PC-3 (cell line): Measurements from ENCODE around the gene RFT1. TPM values are rescaled to one million over a fixed set of nuclear protein-coding genes. Genes with fewer than 3 reads are reported as not detected.

Experiments
- ATAC-seq: fragments of 200-7000 bp; cut with Tn5 transposase; 2 replicates; pipeline ENCODE4 v1.9.1; 2020; ENCODE audit warnings: mild to moderate bottlenecking, moderate library complexity
- BruUV-seq: library from RNA; stranded (reverse); fragments of 400-500 nt; replicated peaks from 2 replicates; lab custom pipeline; 2021; lab: Mats Ljungman, UMichigan
- CTCF ChIA-PET: fragments of 300-600 bp; sonication (Branson Sonifier 250); formaldehyde crosslinking; loops from one replicate; lab custom pipeline; 2022; ENCODE audit warnings: antibody characterized with exemption; lab: Charles Lee
- POLR2A ChIA-PET: fragments of 300-600 bp; sonication (Branson Sonifier 250); formaldehyde crosslinking; loops from one replicate; lab custom pipeline; 2022; ENCODE audit warnings: antibody characterized with exemption; ENCODE audit not compliant: unreplicated experiment; lab: Charles Lee
- DNase-seq: peaks from one replicate; pipeline ENCODE4 v3.0.0-alpha.2; 2015
- H2AFZ ChIP-seq: fragments of 300-600 bp; sonication (generic); 2 replicates; pipeline ENCODE4 v1.6.0; 2016; ENCODE audit warnings: antibody characterized with exemption, low read length
- H3F3A ChIP-seq: fragments of 300-600 bp; sonication (generic); one replicate; pipeline ENCODE4 v1.6.0; 2017; ENCODE audit warnings: antibody characterized with exemption, low read length, control low read depth, mild to moderate bottlenecking; ENCODE audit not compliant: unreplicated experiment
- H3K27ac ChIP-seq: fragments of 300-600 bp; sonication (generic); 2 replicates; pipeline ENCODE4 v1.5.1; 2016; ENCODE audit warnings: mild to moderate bottlenecking, low read length
- H3K27me3 ChIP-seq: fragments of 300-600 bp; sonication (generic); 2 replicates; pipeline ENCODE4 v1.6.1; 2016; ENCODE audit warnings: low read length, mixed read lengths
- H3K36me3 ChIP-seq: fragments of 300-600 bp; sonication (generic); 2 replicates; pipeline ENCODE4 v1.6.1; 2016; ENCODE audit warnings: low read depth, mixed run types, low read length, mixed read lengths
- H3K4me1 ChIP-seq: fragments of 300-600 bp; sonication (generic); 2 replicates; pipeline ENCODE4 v1.5.1; 2016; ENCODE audit warnings: low read length; ENCODE audit not compliant: insufficient read depth
- H3K4me2 ChIP-seq: fragments of 300-600 bp; sonication (generic); 2 replicates; pipeline ENCODE4 v1.6.0; 2016; ENCODE audit warnings: low read length
- H3K4me3 ChIP-seq: fragments of 300-600 bp; sonication (generic); 2 replicates; pipeline ENCODE4 v1.5.1; 2016; ENCODE audit warnings: mild to moderate bottlenecking, low read length, mixed read lengths
- H3K79me2 ChIP-seq: fragments of 300-600 bp; sonication (generic); 2 replicates; pipeline ENCODE4 v1.6.1; 2017; ENCODE audit warnings: low read length, mixed read lengths
- H3K9ac ChIP-seq: fragments of 300-600 bp; sonication (generic); 2 replicates; pipeline ENCODE4 v1.6.0; 2016; ENCODE audit warnings: mild to moderate bottlenecking, low read length
- H3K9me2 ChIP-seq: fragments of 300-600 bp; sonication (generic); replicated peaks from 2 replicates; pipeline ENCODE4 v1.6.1; 2016; ENCODE audit warnings: mixed run types, low read length, mixed read lengths
- H3K9me3 ChIP-seq: fragments of 300-600 bp; sonication (generic); 2 replicates; pipeline ENCODE4 v1.6.1; 2016; ENCODE audit warnings: low read length, mixed read lengths
- H4K20me1 ChIP-seq: fragments of 300-600 bp; sonication (generic); 2 replicates; pipeline ENCODE4 v1.6.1; 2016; ENCODE audit warnings: low read length, mixed read lengths
- EZH2 ChIP-seq: fragments of 300-600 bp; sonication (generic); IDR thresholded peaks from one replicate; pipeline ENCODE4 v1.6.1; 2017; ENCODE audit warnings: antibody characterized with exemption, mild to moderate bottlenecking, low read length; ENCODE audit not compliant: unreplicated experiment
- EZH2phosphoT487 ChIP-seq: fragments of 300-600 bp; sonication (generic); IDR thresholded peaks from 2 replicates; pipeline ENCODE4 v1.6.1; 2018; ENCODE audit warnings: mild to moderate bottlenecking, antibody characterized with exemption, low read length, borderline replicate concordance
- intact Hi-C: fragments of 100-400 bp; cut with micrococcal nuclease; formaldehyde crosslinking; loops from 2 replicates; pipeline ENCODE4 v1.9.0; 2023
- total RNA-seq: library from RNA; depleted of rRNA; stranded (reverse); fragments of >200 nt; gene quantifications from 2 replicates; pipeline ENCODE4 v1.2.3, GENCODE V29; 2014
- TF ChIP-seq, protein P1 (sequence below): fragments of 300-600 bp; sonication (generic); conservative IDR thresholded peaks from 2 replicates; pipeline ENCODE4 v1.5.1; 2017; ENCODE audit warnings: antibody characterized with exemption, low read depth, mild to moderate bottlenecking, low read length

Gene RFT1
- total RNA-seq, 1 experiment from 2014 or later: 24.6 TPM

DNA sequence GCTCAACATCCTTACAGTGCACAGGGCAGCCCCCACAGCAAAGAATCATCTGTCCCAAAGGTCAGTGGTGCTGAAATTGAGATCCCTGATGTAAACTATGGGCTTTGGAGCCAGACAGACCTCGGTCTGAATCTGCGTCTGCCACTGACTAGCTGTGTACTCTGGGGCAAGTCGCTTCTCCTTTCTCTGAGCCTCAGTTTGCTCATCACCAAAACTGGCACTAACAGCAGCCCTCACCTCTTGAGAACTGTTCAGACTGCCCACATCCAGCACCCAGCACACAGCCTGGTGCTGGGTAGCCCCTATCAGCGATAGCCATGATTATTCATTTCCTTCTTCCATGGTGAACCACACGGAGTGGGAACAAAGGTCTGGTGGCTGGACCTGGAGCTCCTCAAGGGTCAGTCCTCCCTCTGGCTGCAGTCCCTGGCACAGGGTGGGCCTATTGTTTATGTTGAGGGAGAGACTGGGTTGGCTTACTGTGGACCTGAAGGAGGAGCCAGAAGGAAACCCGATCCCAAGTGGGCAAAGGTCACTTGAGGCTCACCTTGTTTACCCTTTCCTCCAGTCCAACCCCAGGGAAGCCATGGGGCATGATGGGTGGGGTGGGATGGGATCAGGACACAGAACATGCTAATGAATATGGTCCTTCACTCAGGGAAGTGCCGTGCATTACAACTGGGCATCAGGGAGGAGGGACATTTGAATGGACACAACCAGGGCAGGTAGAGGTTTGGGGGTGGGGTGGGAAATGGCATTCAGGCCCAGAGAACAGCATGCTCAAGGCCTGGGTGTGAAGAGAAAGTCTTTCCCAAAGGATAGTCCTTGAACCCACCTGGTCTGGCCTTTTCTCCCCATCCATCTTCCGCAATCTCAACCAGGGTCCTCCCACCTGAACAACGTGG, 29.2 kb upstream of the RFT1 start:
- peaks cover 30% of the 10 kb centered on the region for H3K79me2 ChIP-seq
- POLR2A ChIA-PET: interaction anchor here (1.1 kb wide), 1 partner anchor 25 kb away, joined by 4 read pairs; no protein-coding TSS in a partner anchor
- intact Hi-C loops: loop anchor here (1.0 to 2.0 kb wide), 3 partner anchors 15 to 29 kb away; partner anchors contain the start of gene RFT1

DNA sequence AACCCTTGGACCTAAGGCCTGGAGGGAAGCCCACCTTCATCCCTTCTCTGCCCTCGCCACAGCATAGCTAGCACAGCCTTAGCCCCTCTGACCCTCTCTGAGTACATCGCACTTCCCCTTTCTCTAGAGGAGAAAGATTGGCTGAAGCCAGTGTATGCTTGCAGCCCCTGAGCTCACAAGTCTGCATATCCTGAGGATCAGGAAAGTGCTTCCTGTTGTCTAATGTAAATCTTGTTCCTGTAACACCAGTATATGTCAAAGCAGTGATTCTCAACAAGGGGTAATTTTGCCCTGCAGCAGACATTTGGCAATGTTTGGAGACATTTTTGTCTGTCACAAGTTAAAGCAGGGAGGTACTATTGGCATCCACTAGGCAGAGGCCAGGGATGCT, 28.5 kb upstream of the RFT1 start:
- ChIA-PET CTCF (no interaction called here), POLR2A (no interaction called here)
- Histone ChIP-seq H3F3A (peaks cover 5% of the 10 kb centered on the region), H3K36me3 (no peaks in the 10 kb centered on the region), H3K79me2 (peaks cover 24% of the 10 kb centered on the region), H3K9me2 (no peaks in the 10 kb centered on the region), H3K4me1 (peaks cover 63% of the 10 kb centered on the region), H3K27ac (no peak overlapping the region), H3K9me3 (no peaks in the 10 kb centered on the region), H2AFZ (no peak overlapping the region), H3K4me2 (no peak overlapping the region), H3K4me3 (no peak overlapping the region), H3K9ac (no peak overlapping the region), H4K20me1 (peaks cover 10% of the 10 kb centered on the region; the same call in 1 of the 2 replicates), H3K27me3 (no peaks in the 10 kb centered on the region)
- intact Hi-C loops: no loop called here
- DNase-seq (no peak), ATAC-seq (no peak)
- TF ChIP-seq, protein P1, sequence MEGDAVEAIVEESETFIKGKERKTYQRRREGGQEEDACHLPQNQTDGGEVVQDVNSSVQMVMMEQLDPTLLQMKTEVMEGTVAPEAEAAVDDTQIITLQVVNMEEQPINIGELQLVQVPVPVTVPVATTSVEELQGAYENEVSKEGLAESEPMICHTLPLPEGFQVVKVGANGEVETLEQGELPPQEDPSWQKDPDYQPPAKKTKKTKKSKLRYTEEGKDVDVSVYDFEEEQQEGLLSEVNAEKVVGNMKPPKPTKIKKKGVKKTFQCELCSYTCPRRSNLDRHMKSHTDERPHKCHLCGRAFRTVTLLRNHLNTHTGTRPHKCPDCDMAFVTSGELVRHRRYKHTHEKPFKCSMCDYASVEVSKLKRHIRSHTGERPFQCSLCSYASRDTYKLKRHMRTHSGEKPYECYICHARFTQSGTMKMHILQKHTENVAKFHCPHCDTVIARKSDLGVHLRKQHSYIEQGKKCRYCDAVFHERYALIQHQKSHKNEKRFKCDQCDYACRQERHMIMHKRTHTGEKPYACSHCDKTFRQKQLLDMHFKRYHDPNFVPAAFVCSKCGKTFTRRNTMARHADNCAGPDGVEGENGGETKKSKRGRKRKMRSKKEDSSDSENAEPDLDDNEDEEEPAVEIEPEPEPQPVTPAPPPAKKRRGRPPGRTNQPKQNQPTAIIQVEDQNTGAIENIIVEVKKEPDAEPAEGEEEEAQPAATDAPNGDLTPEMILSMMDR: no peak
- TF ChIP-seq EZH2phosphoT487 (no peak), EZH2 (no peak)
- no TSS peak for BruUV-seq

More for the DNA sequence above, 29.2 kb upstream of the RFT1 start:
- CTCF ChIA-PET: no interaction called here
- no peak overlapping the region for H3K27ac ChIP-seq
- no peak overlapping the region for H3K9ac ChIP-seq
- H3K4me2 ChIP-seq: peak overlapping the region; percentile 93
- H3K9me2 ChIP-seq: no peaks in the 10 kb centered on the region
- no peak for TF ChIP-seq EZH2
- TF ChIP-seq, protein P1: no peak
- no peak for TF ChIP-seq EZH2phosphoT487
- no peaks in the 10 kb centered on the region for H3K36me3 ChIP-seq
- ATAC-seq: no peak
- no peaks in the 10 kb centered on the region for H3K9me3 ChIP-seq
- peaks cover 5% of the 10 kb centered on the region for H3F3A ChIP-seq
- peaks cover 57% of the 10 kb centered on the region for H3K4me1 ChIP-seq
- H4K20me1 ChIP-seq: peaks cover 10% of the 10 kb centered on the region; the same call in 1 of the 2 replicates
- no TSS peak for BruUV-seq
- H3K27me3 ChIP-seq: no peaks in the 10 kb centered on the region
- no peak overlapping the region for H3K4me3 ChIP-seq
- no peak overlapping the region for H2AFZ ChIP-seq
- DNase-seq: no peak

DNA sequence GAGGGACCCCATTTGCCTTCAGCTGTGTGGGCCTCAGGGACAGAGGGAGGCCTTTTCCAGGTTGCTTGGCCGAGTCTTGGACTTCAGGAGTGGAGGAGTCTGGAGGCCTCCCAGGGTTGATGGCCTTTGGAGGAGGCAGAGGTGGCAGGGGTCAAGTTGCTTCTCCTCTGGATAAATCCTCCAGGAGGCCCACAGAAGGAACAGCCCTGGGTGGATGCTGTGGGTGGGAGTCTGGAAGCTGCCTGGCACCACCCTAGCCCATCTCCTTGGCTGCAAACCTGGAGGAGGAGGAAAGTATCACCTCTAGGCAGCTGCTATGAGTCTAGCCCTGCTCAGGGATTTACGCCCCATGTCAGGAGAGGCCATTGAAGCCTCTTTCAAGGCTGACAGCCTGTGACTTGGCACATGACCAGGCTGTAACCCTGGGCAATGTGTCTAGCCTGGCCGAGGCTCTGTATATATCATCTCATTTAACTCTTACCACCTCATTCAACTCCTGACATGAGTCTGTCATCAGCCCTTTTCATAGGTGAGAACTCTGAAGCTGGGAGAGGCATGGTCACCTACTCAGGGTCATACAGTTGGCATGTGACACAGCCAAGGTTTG, 27.8 kb upstream of the RFT1 start:
- H3K27ac ChIP-seq: no peak overlapping the region
- no peaks in the 10 kb centered on the region for H3K36me3 ChIP-seq
- H3K9ac ChIP-seq: no peak overlapping the region
- ChIA-PET POLR2A (no interaction called here), CTCF (no interaction called here)
- no peaks in the 10 kb centered on the region for H3K27me3 ChIP-seq
- no peak for DNase-seq
- H3K4me3 ChIP-seq: no peak overlapping the region
- no peaks in the 10 kb centered on the region for H3K9me3 ChIP-seq
- H3K9me2 ChIP-seq: no peaks in the 10 kb centered on the region
- H2AFZ ChIP-seq: no peak overlapping the region
- peaks cover 10% of the 10 kb centered on the region; the same call in 1 of the 2 replicates for H4K20me1 ChIP-seq
- H3K79me2 ChIP-seq: peaks cover 17% of the 10 kb centered on the region
- BruUV-seq: no TSS peak
- no peak for ATAC-seq
- H3K4me1 ChIP-seq: peaks cover 57% of the 10 kb centered on the region
- intact Hi-C loops: no loop called here
- peaks cover 5% of the 10 kb centered on the region for H3F3A ChIP-seq
- H3K4me2 ChIP-seq: no peak overlapping the region
- TF ChIP-seq EZH2 (no peak), EZH2phosphoT487 (no peak)
- TF ChIP-seq, protein P1: no peak
